Measurements from ENCODE around the gene PLA2G1B. TPM values are rescaled to one million over a fixed set of nuclear protein-coding genes. Genes with fewer than 3 reads are reported as not detected.

PLA2G1B gene
- total RNA-seq, 1 donor = not detected

DNA sequence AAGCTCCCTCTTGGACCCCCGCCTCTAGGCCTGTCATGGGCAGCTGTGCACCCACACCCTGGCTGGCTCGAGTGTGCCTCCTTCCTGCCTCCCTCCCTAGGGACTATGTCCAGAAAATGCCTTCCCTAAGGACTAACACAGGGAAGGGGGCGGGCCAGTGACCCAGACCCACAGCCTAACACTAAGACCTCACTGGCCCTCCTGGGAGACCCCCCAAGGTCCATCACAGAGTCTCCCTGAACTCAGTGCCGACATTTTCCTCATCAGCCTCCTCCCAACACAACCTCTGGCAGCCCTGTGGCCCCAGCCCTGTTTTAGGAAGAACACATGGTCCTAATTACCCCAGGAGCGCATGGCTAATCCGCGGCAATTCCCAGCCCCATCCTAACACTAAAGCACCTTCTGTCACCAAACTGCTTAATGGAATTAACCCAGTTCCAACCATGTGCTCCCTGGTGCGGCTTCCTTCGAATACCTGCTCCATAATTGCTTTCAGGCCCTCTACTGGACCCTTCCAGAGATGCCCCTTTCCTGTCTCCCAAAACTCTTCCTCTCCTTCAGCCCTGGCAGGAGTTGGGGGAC, 35.8 kb upstream of the PLA2G1B start:
- Histone ChIP-seq H3K79me2 (ENCODE audit: insufficient read depth, low read length) (no peaks in the 10 kb centered on the region), H3K36me3 (ENCODE audit: insufficient read depth, low read length) (no peaks in the 10 kb centered on the region), H4K20me1 (ENCODE audit: insufficient read depth, low read length) (no peaks in the 10 kb centered on the region), H3K4me1 (ENCODE audit: insufficient read depth, low read length) (peaks cover 4% of the 10 kb centered on the region), H3K4me3 (ENCODE audit: insufficient read depth, low read length) (no peak overlapping the region), H3K9me3 (ENCODE audit: low read depth, low read length) (no peaks in the 10 kb centered on the region), H2AFZ (ENCODE audit: low read length) (no peak overlapping the region), H3K4me2 (ENCODE audit: insufficient read depth, low read length) (no peak overlapping the region), H3K27ac (ENCODE audit: low read depth, low read length) (no peak overlapping the region), H3K27me3 (ENCODE audit: insufficient read depth, low read length) (peaks cover 22% of the 10 kb centered on the region)
- TF ChIP-seq, protein P1, sequence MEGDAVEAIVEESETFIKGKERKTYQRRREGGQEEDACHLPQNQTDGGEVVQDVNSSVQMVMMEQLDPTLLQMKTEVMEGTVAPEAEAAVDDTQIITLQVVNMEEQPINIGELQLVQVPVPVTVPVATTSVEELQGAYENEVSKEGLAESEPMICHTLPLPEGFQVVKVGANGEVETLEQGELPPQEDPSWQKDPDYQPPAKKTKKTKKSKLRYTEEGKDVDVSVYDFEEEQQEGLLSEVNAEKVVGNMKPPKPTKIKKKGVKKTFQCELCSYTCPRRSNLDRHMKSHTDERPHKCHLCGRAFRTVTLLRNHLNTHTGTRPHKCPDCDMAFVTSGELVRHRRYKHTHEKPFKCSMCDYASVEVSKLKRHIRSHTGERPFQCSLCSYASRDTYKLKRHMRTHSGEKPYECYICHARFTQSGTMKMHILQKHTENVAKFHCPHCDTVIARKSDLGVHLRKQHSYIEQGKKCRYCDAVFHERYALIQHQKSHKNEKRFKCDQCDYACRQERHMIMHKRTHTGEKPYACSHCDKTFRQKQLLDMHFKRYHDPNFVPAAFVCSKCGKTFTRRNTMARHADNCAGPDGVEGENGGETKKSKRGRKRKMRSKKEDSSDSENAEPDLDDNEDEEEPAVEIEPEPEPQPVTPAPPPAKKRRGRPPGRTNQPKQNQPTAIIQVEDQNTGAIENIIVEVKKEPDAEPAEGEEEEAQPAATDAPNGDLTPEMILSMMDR (IDR thresholded peaks at IDR 0.05; ENCODE audit: extremely low read depth, low read depth, low read length) = no peak
- no peak for DNase-seq (ENCODE audit: insufficient read length, low spot score, missing footprints)

- Histone ChIP-seq H3K4me2 (ENCODE audit: insufficient read depth, low read length) (no peak overlapping the region), H3K79me2 (ENCODE audit: insufficient read depth, low read length) (no peaks in the 10 kb centered on the region), H2AFZ (ENCODE audit: low read length) (no peak overlapping the region), H3K9me3 (ENCODE audit: low read depth, low read length) (no peaks in the 10 kb centered on the region), H3K4me1 (ENCODE audit: insufficient read depth, low read length) (peaks cover 4% of the 10 kb centered on the region), H4K20me1 (ENCODE audit: insufficient read depth, low read length) (no peaks in the 10 kb centered on the region), H3K36me3 (ENCODE audit: insufficient read depth, low read length) (no peaks in the 10 kb centered on the region), H3K27ac (ENCODE audit: low read depth, low read length) (no peak overlapping the region), H3K27me3 (ENCODE audit: insufficient read depth, low read length) (peaks cover 16% of the 10 kb centered on the region), H3K4me3 (ENCODE audit: insufficient read depth, low read length) (no peak overlapping the region)
- DNase-seq (ENCODE audit: insufficient read length, low spot score, missing footprints) = no peak
- TF ChIP-seq, protein P1 (IDR thresholded peaks at IDR 0.05; ENCODE audit: extremely low read depth, low read depth, low read length) = no peak
Measured at GRCh38 chr12:120362516-120363273, 35.1 kb upstream of the PLA2G1B start.

- no peaks in the 10 kb centered on the region for H3K79me2 ChIP-seq (ENCODE audit: insufficient read depth, low read length)
- no peaks in the 10 kb centered on the region for H3K36me3 ChIP-seq (ENCODE audit: insufficient read depth, low read length)
- H3K9me3 ChIP-seq (ENCODE audit: low read depth, low read length) = no peaks in the 10 kb centered on the region
- no peaks in the 10 kb centered on the region for H4K20me1 ChIP-seq (ENCODE audit: insufficient read depth, low read length)
- peaks cover 8% of the 10 kb centered on the region for H3K27me3 ChIP-seq (ENCODE audit: insufficient read depth, low read length)
- H3K4me3 ChIP-seq (ENCODE audit: insufficient read depth, low read length) = peak overlapping the region; percentile 65
- peak overlapping the region; percentile 33 for H3K27ac ChIP-seq (ENCODE audit: low read depth, low read length)
- peak overlapping the region; percentile 51 for H2AFZ ChIP-seq (ENCODE audit: low read length)
- DNase-seq (ENCODE audit: insufficient read length, low spot score, missing footprints) = peak; percentile 99
- H3K4me2 ChIP-seq (ENCODE audit: insufficient read depth, low read length) = peak overlapping the region; percentile 66
- H3K4me1 ChIP-seq (ENCODE audit: insufficient read depth, low read length) = peaks cover 8% of the 10 kb centered on the region
- TF ChIP-seq, protein P1 (IDR thresholded peaks at IDR 0.05; ENCODE audit: extremely low read depth, low read depth, low read length) = no peak
Measured at GRCh38 chr12:120361506-120362208, 34.1 kb upstream of the PLA2G1B start.

- Histone ChIP-seq H3K27ac (ENCODE audit: low read depth, low read length) (no peak overlapping the region), H4K20me1 (ENCODE audit: insufficient read depth, low read length) (no peaks in the 10 kb centered on the region), H3K4me3 (ENCODE audit: insufficient read depth, low read length) (no peak overlapping the region), H3K36me3 (ENCODE audit: insufficient read depth, low read length) (no peaks in the 10 kb centered on the region), H3K79me2 (ENCODE audit: insufficient read depth, low read length) (no peaks in the 10 kb centered on the region), H3K9me3 (ENCODE audit: low read depth, low read length) (no peaks in the 10 kb centered on the region), H2AFZ (ENCODE audit: low read length) (no peak overlapping the region), H3K4me1 (ENCODE audit: insufficient read depth, low read length) (peaks cover 8% of the 10 kb centered on the region), H3K4me2 (ENCODE audit: insufficient read depth, low read length) (no peak overlapping the region), H3K27me3 (ENCODE audit: insufficient read depth, low read length) (no peaks in the 10 kb centered on the region)
- TF ChIP-seq, protein P1 (IDR thresholded peaks at IDR 0.05; ENCODE audit: extremely low read depth, low read depth, low read length) = no peak
- no peak for DNase-seq (ENCODE audit: insufficient read length, low spot score, missing footprints)
Measured at GRCh38 chr12:120359128-120359527, 31.5 kb upstream of the PLA2G1B start.
